Esophagus squamous epithelium (tissue), 4 donors: Measurements from ENCODE around the gene WDR64.

Experiments
- CTCF ChIP-seq, 6 experiments: fragments of 450-650 bp in 4 of 6; fragments of 200-600 bp in 2 of 6; sonication (generic) in 2 of 6; IDR thresholded peaks; one replicate each; pipeline ENCODE4 v1.5.1; 2016 to 2019; ENCODE audit warnings: antibody characterized with exemption in 6 of 6, mild to moderate bottlenecking in 4 of 6, moderate library complexity in 4 of 6
- POLR2A ChIP-seq, 4 donors: fragments of 450-650 bp; IDR thresholded peaks; one replicate each; pipeline ENCODE4 v1.6.1; 2017; ENCODE audit warnings: antibody characterized with exemption in 4 of 4, mild to moderate bottlenecking in 4 of 4, moderate library complexity in 3 of 4

- no peak for TF ChIP-seq CTCF (IDR thresholded peaks at IDR 0.05)
- TF ChIP-seq POLR2A (IDR thresholded peaks at IDR 0.05), result no peak
Measured at GRCh38 chr1:241770115-241770514, 118.0 kb downstream of the WDR64 start.
